Right forelimb (tissue), 1 donor: Measurements from ENCODE around the gene SPOCD1.

Experiments
- DNase-seq: peaks from one replicate; pipeline ENCODE4 v3.0.0-alpha.2; 2018

SPOCD1 gene

DNA sequence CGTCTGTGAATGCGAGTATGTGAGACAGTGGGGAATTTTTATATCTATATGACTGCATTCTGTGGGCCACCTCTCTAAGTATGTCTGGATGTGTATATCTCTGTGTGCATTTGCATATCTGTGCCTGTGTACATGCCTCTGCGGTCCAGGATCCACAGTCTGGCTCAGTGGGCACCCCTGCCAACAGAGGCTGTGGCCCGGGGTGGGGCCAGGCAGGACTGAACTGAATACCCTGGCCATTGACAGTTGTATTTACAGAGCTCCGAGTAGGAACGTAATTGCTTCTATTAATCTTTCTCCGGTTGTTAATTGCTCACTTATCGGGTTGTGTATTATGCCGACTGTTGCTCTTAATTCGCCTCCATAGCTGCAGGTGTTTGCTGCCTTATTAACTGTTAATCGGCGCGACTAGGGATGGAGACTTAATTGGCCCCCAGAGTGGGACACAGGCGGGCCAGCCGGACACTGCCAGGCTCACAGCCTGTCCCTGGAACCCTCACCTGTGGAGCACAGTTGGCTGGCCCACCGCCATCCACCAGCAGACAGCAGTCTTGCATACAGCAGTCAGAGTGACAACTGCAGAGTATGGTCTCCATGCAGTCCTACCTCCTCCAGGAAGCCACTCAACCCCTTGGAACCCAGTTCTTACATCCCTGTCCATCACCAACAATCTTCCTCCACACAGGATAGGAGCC lies 29.3 kb downstream of the SPOCD1 start:
- DNase-seq: peak; percentile 20

DNA sequence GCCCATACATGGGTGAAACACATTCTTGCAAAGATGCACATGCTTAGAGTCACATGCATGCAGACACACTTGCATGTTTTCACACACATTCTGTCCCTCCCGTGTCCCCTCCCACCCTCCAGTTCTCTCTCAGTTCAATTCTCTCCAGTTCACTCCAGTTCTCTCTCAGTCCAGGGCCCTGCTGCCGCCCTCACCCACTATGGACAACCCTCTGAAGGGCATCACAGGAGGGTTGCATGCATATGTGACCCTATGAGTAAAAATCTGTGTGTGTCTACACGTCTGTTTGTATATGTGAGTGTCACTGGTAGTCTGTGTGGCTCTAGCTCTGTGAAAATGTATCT lies 29.9 kb downstream of the SPOCD1 start:
- DNase-seq: peak; percentile 18

DNA sequence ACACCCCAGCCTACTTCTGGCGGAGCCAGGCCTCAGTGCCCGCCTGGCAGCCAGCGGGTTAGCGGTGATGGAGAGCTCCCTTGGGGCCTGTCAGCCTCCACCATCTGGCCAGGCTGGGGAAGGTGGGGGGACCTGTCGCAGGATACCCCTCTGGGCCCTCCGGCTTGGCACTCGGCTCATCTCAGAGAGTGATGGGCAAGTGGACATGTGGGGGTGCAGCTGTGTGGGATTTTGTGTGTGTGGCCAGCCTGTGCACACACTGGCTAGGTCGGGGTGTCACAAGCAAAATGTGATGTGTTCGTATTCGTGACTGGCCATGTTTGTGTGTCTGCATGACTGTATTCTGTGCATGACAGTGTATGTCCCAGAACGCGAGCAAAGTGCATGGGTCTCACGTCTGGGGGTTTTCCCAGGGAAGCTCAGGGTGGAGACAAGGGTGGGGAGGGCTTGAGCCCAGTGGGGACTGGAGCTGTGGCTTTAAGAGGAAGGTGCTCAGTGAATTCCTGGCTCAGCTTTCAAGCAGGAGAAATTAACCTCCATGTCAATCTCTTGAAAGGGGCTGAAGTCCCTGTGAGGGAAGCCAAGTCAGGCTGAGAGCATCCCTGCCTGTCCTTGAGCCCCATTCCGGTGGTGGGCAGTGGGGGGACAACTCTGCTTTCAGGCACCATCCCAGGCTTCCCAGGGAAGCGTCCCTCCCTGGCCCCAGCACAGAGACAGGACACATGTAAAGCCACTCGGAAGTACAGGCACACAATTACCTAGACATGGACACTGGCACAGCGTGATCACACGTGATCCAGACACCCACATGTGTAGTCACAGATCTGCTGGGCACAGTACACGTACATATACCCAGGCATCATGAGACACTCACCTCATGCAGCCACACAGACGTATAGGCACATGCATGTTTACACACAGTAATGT lies 30.5 kb downstream of the SPOCD1 start:
- peak; percentile 34 for DNase-seq

DNA sequence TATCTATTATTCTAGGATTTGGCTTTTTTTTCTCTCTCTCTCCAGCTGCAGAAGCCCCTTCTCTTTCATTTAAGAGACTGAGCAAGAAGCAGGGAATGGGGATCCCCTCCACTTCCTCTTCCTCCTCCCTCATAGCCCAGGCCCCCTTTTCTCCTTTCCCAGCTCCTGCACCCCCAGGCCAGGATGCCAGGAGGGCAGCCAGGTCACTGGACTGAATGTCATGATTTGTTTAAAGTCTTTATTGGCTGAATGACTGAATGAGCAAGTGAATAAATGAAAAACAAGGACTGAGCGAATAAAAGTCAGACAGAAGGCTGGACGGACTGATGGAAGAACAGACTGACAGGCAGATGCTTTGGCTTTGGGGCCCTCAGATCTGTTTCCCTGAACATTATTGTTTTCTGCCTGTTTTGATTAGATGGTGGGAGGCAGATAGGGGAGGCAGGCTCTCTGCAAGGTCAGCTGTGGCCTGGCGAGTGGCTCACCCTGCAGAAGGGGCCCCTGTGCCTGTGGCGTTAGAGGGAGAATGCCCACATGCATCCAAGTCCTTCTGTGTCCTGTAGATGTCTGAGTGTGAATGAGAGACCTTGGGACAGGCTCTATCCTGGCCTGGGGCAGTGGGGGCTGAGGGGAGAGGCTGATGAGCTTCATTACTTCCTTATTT lies 31.3 kb downstream of the SPOCD1 start:
- peak; percentile 24 for DNase-seq

DNA sequence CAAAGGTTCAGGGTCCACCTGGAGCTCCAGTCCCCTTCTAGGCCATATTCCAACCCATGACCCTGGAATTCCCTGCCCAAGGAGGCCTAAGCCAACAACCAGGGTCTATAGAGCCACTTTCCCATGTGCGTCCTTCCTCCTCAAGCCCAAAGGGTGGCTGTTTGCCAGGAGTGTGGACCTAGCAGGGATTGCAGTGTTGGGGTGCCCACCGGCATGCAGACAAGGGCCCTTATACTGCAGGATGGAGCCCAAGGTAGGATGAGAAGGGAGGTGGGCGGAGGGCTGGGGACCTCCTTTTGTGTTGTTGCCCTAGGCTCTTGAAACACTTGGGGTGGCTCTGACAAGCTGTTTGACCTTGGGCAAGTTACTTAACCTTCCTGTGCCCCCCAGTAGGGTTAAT lies 32.0 kb downstream of the SPOCD1 start:
- DNase-seq: peak; percentile 36

DNA sequence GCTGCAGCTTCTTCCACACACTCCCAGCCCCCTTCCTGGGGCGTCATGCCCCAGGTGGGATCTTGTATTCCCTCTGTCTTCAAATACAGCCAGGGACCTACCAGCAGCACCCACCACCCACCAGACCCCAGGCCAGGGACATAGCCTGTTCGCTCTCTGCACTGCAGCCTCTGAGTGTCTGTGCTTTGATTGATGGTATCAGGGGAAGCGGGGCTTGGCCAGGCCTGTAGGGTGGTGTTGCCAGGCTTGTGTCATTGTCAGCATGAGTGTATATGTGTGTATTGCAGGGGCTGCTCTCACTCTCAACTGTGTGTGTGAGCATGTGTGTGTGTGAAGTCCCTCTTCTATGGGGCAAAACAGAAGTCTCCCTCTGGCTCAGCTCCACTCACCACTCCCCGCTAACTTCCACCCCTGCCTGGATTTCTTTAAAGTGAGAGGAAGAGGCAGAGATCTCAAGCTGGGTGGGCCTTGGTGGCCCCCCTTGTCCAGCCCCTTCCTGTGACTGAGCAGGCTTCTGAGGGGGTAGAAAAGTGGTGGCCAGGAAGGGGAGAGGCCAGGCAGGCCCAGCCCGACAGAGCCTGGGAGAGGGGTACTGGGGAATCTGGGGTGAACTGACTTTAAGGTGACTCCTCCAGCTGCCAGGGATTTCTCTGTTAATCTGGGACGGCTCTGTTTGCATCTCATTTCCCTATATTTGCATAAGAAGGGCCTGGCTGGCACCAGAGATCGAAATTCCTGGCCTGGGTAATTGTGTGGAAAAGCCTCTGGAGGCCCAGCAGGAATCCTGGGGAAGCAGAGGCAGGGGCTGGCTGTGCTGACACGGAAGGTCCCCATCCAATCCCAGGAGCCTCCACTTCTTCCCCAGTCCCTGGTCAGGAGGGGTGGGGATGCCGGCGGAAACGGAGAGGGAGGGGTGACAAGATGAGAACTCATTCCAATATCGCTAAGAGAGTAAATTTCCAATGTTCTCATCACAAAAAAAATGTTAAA lies 33.1 kb downstream of the SPOCD1 start:
- no peak for DNase-seq

DNA sequence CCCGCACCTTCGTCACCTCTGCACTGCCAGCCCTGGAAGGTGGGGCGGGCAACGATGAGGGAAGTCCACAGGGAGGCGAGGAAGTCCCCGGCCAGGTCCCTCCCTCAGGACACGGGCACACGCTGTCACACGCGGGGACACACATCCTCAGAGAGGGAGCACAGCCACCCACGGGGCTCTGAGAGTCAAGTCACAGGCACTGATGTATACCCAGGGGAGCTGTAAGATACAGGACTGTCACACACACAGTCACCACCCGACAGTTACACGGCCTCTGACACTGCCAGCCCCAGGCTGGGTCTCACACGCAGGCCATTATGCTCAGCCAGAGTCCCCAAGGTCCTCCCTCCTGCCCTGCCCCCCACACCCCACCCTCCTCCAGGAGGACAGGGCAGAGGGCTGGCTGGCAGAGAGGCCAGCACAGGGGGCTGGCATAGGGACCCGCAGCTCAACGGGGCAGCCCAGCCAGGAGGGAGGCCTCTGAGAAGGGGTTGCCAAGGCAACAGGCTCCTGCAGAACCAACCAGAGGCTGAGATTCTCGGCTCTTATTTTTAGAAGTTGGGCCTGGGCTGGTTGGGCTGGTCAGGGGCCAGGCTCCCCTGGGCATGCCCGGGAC lies 34.0 kb downstream of the SPOCD1 start:
- DNase-seq: no peak

DNA sequence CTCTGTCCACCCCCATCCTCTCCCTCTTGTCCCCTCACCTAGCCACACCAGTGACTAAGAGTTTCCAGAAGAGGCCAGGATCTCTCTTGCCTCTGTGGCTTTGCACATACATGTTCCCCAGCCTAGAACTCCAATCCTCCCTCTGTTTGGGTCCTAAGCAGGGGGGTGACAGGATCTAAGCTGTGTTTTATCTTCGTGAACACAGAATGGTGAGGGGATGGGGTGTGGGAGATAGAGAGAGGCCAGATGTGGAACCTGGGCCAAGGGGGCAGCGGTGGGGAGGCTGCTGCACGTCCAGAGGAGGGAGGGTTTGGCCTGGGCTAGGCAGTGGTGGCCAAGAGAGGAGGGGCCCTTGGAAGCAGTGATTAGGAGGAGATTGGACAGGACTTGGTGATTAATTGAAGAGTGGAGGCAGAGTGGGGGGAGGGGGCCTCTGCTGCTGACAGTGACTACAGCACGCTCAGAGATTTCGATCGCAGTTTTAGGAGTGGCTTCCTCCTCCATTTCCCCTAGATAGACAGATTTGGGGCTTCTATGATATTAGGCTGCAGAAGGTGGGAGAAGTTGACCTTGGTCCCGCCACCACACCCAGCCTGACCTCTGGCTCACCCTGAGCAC lies 34.6 kb downstream of the SPOCD1 start:
- peak; percentile 68 for DNase-seq

DNA sequence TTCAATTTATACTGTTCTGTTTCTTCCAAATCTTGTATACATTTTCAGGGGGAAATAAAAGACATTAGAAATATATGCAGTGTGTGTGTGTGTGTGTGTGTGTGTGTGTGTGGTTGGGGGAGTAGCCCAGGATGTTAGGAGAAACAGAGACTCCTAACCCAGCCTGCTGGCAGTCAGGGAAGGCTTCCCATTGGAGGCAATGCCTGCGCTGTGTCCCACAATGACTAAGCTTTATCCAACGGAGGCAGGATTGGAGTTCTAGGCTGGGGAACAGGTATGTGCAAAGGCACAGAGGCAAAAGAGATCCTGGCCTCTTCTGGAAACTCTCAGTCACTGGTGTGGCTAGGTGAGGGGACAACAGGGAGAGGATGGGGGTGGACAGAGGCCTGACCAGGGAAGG lies 35.2 kb downstream of the SPOCD1 start:
- no peak for DNase-seq

DNA sequence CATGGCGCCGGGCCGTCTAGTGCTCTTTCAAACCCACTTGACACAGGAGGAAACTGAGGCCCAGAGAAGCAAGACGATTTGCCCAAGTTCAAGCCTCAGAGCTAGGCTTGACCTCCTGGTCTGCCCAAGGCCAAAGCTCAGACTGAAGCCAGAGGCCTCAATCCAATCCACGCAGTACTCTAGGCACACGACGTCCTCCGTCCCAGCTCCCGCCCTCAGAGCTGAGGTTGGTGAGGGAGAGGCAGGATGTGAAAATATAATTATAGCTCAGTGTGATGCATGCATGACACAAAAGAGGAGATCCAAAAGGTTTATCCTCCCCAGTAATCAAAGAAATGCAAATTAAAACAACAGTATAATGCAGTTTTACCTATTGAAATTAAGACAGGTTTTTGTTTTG lies 36.1 kb downstream of the SPOCD1 start:
- no peak for DNase-seq

DNA sequence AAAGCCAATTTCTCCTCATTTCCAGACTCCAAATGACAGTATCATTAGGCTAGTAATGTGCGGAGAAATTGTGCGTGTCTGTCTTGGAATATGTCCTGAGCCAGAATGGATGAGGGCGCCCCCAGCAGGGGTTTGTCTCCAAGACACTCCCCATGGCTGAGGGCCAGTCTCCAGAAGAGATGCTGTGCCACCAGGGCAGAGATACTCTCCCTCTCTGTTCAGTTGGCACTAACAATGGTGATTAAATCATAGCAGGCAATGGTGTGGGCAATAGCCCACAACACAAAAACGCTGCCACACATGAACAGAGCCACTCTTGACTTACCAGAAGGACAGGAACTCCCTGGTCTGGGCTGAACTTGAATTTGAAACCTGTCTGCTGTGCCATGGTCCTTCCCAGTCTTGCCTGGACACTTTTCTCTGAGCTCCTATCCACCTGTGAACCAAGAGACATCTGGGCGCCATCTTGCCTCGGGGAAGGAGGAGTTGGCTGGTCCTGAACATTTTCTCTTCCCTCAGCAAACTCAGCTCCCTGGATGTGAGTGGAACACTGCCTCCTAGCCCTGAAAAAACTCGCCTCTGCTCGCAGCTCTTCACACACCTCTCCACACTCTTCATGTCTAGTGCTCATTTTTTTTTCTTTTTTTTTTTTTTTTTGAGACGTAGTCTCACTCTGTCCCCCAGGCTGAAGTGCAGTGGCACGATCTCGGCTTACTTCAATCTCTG lies 36.9 kb downstream of the SPOCD1 start:
- DNase-seq: no peak

DNA sequence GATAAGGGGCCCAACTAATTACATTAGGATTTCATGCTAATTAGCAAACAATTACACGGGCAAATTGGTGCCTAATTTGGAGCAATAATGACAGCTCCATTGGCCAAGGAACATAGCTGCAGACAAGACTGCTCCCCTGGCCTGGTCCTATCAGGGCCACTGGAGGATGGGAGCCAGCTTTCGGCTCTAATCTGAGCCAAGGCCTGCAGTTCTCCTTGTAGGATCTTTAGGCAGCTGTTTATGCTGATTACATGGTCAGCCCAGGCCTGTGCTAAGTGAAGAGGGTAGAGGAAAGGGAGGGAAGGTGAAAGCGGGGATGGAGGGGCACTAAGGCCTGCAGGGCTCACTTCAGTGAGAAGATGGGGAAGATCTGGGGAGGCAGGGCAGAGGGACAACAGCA lies 39.3 kb downstream of the SPOCD1 start:
- no peak for DNase-seq

DNA sequence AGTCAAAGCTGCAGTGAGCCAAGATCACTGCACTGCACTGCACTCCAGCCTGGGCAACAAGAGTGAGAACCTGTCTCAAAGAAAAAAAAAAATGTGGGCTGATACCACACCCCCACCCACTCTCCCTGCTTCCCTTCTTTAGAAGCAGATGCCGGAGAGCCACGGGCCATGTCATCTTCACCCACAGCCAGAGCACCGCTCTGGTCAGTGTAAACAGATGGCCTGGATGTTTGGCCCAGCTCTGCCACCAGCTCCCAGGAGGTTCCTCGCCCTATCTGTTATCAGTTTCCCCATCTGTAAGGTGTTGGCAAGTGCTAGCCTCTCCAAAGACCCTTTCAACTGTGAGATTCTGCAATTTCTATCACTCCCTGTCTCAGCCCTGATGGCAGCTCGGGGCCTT lies 39.8 kb downstream of the SPOCD1 start:
- DNase-seq: no peak

DNA sequence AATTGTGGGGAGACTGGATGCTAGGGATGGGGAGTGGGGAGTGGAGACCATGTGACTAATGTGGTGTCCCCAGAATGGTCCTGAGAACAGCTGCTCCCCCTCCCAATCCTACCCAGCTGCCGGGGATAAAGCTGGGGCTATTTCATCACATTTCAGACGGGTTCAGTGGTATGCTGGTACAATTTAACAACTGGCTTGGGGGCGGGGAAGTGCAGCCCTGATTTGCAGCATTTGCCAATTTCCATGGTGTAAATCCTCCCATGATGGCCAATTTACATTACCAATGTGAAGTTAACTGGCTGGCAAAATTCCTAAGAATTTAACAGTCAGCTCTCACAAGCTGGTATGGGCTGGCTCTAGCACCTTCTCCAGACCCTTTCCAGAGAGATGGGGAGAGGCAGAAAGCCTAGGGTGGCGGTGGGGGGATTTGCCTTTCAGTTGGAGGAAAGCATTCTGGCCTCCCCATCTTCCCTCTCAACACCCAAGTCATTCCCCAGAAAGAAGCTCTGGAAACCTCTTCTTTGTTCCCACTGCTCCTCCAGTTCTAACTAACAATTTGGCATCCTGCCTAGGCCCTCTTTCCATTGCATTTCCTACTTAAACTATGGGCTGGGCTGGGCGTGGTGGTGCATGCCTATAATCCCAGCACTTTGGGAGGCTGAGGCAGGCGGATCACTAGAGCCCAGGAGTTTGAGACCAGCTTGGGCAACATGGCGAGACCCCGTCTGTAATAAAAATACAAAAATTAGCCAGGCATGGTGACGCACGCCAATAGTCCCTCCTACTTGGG lies 40.4 kb downstream of the SPOCD1 start:
- DNase-seq: no peak

DNA sequence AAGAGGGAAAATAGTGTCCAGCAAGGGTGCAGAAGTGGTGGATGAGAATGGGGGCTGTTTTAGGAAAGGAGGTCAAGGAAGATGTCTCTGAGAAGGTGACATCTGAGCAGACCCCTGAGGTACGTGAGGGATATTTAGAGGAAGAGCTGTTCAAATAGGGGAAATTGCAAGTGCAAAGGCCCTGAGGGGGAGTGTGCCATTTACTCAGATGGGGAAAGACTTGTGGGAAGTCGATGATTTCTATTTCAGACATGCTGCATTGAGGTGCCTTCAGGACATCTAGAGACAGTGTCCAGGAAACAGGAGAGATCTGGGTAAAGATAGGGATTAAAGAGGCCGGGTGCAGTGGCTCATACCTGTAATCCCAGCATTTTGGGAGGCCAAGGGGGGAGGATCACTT lies 41.3 kb downstream of the SPOCD1 start:
- DNase-seq: no peak

DNA sequence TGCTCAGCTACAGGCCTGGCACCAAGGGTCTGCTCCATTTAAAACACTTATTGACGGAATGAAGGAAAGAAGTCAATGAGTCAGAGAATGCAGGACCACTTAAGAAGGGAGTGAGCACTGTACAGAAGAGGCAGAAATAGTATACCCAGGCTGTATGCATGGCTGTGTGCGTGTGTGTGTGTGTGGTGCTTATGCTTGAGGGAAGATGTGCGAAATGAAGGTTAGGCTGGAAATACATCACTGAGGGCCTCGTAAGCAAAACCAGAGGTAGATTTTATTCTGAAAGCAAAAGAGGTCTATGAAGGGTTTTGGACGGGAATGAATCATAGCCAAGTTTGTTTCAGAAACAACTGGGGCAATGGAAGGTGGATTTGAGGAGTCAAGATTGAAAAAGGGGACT lies 42.0 kb downstream of the SPOCD1 start:
- no peak for DNase-seq

DNA sequence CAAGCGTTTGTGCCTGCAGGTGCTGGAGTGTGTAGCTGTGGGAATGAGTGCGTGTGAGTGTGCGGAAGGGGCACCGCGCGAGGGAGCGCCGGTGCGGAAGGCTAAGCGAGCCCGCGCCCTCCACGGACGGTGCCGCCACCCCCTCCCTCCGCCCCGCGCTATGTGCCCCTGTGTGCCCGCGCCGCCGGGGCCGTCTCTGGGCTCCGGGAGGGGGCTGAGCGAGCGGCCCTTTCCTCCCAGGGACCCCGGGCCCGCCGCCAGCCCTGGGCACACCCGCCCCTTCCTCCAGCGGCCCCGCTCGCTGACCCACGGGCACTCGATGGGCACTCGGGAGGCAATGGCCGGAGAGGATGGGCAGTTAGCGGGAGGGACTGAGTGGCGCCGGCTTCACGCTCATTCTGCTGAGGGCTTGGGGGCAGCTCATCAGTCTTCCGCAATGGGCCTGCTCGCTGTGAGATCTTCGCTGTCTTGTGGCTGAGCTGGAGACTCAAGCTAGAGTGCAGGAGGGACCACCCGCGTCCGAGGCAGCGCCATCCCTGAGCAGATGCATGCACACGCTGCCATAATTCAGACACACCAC lies 43.1 kb downstream of the SPOCD1 start:
- no peak for DNase-seq

DNA sequence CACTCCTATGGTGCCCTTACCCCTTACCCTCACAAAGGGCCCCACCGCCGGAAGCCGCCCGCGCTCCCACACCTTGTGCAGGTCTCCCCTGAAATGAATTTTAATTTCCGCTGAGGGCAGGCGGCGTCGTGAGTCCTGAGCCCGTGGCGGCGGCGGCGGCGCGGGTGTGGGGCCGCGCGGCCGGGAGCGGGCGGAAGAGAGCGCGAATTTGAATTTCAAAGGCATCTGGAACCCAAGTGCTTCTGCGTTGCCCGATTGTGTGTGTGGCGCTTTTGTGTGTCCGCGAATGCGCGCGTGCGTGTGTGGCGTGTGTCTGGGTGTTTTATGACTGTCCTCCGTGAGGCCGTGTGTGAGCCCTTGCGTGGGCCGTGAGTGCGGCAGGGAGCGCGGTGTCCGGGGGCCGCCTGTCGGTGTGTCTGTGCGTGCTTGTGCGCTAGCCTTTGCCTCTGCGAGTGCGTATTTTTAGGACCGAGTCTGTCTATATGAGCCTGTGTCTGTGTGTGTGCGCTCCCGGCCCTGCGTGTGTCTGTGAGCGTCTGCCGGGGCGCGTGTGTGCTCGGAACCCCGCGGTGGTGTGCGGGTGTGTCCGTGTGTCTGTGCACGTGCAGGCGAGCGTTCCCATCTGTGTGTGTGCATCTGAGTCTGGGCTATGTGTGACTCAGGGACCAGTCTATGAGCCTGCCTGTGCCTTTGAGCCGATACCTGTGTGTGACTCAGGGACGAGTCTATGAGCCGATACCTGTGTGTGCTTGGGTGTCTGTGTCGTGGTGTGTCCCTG lies 43.7 kb downstream of the SPOCD1 start:
- no peak for DNase-seq
